Lung microvascular endothelial cell (primary cell): Measurements from ENCODE around the gene ERVMER34-1. TPM values are rescaled to one million over a fixed set of nuclear protein-coding genes. Genes with fewer than 3 reads are reported as not detected.

Experiments used
- total RNA-seq: library from RNA; depleted of rRNA; stranded (reverse); fragments of >200 nt; gene quantifications from 2 replicates; pipeline ENCODE4 v1.2.1, GENCODE V29; 2014

ERVMER34-1 gene
- total RNA-seq, 1 donor from 2014 or later = under 0.01 TPM

Other genes starting within 250 kb of the ERVMER34-1 start
- 7.2 and 7.9 TPM in 2 replicates for gene USP46, start 92.1 kb downstream of the ERVMER34-1 start, total RNA-seq
- under 0.01 TPM in 1 of 2 replicates, not detected in the other for gene RASL11B, start 110.9 kb upstream of the ERVMER34-1 start, total RNA-seq